ENCODE data around the gene ATP8B1.

The ATP8B1 gene

DNA sequence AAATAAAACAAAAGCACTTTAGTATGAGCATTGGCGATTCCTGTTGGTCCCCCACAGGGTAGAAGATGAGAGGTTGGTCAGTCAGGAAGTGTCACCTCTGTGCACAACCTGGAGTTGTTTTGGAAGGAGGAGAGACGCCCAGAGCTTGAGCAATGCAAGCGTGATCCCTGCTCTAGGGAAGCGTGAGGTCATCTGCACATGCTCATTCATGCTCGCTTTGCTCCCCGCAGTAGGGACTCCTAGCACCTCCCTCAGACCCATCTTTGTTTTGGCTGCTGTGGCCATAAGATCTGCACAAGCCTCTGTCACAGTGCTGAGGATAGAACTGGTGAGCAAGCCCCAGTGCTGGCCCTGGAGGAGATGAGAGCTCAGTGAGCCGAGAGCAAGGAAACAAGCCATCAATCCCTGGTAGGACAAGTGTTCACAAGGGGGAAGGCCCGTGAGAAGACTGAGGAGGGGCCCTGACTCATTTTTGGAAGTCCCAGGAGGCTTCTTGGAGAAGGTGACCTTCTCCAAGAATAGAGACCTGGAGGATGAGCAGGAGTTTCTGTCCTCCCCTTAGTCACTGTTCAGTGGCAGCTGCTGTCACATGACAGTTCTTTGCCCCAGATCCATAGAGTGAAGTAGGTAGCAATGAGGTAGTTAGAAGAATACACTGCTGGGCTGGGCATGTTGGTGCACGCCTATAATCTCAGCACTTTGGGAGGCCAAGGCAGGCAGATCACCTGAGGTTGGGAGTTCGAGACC lies 13.3 kb upstream of the ATP8B1 start:
- no peak for DNase-seq

DNA sequence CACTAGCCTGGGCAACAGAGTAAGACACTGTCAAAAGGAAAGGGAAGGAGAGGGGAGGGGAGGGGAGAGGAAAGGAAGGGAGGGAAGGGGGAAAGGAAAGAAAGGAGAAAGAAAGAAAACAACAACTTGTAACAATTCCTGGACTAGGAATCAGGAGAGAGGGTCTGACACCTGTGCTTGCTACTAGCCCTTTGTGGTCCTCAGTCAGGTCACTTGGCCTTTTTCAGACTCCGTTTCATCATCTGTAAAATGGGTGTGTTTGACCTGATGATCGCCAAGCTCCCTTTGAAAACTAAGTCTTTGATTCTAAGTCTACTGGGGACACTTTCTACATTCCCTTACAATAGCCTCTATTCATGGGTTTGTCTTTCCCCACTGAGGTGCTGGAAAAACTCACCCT lies 11.4 kb upstream of the ATP8B1 start:
- no peak for DNase-seq

GRCh38 chr18:57813245-57813644 lies 10.1 kb upstream of the ATP8B1 start:
- DNase-seq, result no peak

DNA sequence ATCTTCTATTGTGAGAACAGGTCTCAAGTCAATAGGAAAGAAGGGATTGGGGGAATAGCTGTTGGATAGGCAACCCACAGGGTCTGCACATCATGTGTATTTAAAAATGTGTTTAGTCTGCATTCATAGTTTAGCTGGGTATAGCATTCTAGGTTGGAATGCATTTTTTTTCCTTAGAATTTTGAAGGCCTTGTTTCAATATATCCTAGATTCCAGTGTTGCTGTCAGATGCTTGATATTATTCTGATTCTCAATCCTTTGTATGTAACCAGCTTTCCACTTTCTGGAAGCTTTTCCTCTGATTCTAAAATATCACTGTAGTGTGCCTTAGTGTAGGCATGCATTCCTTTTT lies 9.0 kb upstream of the ATP8B1 start:
- DNase-seq, result no peak

- DNase-seq, result no peak
Observed at GRCh38 chr18:57811477-57812125, 8.5 kb upstream of the ATP8B1 start.

- no peak for DNase-seq
Observed at GRCh38 chr18:57809190-57809589, 6.1 kb upstream of the ATP8B1 start.

DNA sequence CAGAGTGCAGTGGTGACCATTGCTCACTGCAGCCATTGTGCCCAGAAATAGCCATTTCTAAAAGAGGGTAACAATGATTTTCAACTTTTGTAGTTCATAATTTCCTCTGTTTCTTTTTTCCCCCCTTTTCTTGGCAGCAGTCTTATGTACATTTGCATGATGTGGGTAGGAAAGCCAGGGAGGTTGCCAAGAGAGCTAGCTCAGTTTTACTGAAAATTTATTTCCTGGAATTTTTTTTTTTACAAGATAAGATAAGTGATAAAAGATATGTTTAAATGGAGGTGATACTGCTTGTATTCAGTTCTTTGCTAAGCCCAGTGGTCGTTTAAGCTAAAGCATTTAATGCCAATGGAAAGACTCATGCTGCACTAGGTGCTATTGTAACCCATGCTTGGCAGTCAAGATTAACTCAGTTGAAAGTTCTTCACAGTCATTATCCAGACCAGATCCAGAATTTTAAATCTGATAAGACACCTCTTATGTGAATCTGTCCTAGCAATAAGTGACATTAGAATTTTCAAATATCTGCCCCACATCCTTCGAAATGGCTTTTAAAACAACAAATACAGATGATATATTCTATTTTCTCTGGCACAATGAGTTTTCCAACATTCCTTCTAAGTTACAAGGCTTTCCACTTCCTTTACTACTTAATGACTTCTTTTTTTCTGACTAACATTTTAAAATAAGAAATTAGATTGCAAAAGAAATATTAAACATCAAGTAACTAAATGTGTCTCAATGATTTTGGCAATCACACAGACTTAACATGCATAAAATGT lies 4.4 kb upstream of the ATP8B1 start:
- no peak for DNase-seq

DNA sequence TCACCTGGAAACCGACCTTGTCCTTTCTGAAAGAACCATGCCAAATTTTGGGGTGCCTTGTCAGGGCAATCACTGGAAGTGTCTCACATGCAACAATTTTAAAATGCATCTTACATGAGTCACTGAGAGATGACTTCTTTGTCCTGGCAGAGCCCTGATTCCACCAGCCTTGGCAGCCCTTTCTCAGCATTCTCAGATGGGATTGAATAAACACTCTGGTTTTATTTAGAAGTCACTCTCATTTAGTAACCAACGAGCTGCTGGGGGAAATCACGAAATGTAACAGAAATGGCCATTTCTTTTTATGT lies 3.8 kb upstream of the ATP8B1 start:
- no peak for DNase-seq

GRCh38 chr18:57806201-57806977 lies 3.3 kb upstream of the ATP8B1 start:
- no peak for DNase-seq

- no peak for DNase-seq
Observed at GRCh38 chr18:57805117-57805516, 2.0 kb upstream of the ATP8B1 start.

DNA sequence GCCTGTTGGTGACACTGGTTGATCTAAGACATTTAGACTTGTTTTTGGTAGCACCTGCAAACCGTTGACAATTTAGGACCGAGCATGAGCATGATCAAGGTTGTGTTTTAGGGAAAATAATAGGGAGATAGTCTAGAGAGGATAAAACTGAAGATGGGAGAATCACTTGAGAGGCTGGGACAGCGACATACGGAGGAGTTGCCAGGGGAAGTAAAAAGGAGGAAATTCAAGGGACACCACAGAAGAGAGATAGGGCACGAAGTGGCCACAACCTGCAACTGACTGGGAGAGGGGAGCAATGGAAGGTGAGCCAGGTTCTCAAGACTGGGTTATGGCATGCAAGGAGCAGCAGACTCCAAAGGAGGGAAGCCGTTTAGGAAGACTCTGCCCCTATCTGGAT lies 1.4 kb upstream of the ATP8B1 start:
- no peak for DNase-seq

DNA sequence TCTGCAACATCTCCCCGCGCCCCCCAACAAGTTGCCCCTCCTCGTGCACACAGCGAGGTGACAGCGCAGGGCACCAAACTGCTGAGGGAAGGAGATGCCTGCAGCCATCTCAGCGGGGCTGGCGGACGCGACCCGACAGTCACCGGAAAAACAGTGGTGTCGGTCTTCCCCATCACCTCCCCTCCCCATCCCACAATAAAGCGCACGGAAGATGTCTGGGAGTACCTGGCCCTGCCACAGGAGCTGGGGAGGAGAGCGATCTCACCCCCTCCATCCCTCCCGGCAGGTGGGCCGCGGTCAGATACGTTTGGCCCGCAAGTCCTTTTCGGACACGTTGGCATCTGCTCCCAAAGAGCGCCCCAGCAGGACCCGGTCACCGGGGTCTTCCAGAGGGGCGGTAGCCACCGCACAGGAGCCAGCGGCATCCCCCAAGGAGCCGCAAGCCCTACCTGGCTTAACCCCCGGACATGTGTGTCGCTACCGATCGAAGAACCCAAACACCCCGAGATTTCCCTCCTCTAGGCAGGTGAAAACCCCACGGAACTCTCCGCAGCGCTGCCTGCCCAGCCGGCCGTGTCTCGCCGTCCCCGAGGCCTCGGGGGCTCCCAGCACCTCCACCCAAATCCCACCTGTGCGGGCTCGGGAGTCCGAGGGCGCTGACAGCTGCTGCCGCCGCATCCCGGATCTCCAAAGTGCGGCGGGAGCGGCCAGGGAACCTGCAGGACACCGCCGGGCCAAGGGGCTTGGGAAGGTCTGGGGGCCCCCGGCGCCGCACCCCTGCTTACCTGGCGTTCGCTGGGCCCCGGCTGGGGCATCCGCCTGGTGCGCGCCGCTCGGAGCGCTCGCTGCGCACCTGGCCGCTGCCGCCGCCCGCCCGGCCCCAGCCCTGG lies 657 bp downstream of the ATP8B1 start:
- no peak for DNase-seq

DNA sequence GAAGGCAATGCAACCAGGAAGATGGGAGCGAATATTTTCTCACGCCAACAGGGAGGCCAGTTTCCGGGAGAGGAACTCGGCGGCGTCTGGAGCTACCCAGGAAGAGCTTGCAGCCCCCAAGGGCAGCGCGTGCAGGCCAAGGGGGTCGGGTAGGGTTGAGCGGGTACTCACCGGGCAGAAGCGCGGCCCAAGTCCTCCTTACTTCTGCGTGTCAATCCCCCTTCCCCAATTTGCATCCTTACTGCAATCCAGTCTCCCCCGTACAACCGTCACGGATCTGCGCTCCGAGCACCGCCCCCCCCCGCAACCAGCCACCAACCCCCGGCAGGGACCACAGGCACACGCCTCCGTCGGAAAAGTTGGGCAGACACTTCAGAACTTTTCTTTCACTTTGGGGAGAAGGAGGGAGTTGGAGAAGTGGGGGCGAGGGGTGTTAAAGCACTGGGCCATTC lies 1.3 kb downstream of the ATP8B1 start:
- DNase-seq, result no peak

GRCh38 chr18:57801325-57801724 lies 1.8 kb downstream of the ATP8B1 start:
- no peak for DNase-seq

- no peak for DNase-seq
Observed at GRCh38 chr18:57798713-57799373, 4.3 kb downstream of the ATP8B1 start.

DNA sequence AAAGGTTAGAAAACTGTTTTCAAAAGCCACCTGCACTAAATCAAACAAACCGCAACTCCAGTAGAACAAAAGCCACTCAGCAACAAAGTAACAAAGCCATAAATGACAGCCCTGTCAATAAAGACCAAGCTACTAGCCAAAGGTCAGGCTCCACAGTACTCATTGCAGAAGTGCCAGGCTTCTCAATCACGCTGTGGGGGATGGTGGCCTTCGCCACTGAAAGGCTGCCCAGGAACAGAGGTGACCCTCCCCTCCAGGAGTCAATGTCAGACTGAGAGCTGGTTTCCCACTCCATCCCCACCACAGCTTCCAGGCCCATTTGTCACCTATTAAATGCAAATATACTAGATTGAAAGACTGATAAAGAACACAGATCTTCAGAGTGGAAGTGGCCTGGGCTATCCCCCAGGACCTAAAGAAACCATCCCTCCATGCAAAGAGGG lies 5.9 kb downstream of the ATP8B1 start:
- DNase-seq, result no peak

- DNase-seq, result no peak
Observed at GRCh38 chr18:57794951-57795728, 8.0 kb downstream of the ATP8B1 start.

- DNase-seq, result no peak
Observed at GRCh38 chr18:57793302-57793986, 9.7 kb downstream of the ATP8B1 start.

DNA sequence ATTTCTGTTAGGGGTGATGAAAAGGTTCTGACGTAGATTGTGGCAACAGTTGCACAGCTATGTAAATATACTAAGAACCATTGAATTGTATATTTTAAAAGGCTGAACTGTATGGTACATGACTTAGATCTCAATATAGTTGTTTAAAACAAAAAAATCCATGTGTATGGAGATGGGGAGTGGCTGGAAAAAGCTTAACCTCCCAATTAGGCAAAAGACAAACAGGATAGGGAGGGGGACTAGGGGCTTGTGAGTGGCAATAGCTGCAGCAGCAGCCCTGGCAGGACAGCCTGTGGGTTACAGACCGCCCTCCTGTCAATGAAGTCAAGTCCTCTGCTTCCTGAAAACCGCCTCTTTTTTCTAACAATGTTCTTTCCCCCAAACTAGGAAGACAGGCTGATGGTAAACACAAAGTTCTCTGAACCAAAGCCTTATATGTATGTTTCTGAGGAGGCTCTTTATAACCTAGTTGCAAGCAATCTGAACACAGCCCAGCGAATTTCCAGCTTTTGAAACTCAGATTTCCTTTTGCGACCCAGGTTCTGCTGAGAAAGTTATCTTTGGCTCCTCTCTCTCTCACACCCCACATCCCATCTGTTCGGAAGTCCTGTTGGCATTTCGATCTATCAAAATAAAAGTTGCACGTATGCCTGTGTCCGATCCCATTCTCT lies 10.3 kb downstream of the ATP8B1 start:
- no peak for DNase-seq

DNA sequence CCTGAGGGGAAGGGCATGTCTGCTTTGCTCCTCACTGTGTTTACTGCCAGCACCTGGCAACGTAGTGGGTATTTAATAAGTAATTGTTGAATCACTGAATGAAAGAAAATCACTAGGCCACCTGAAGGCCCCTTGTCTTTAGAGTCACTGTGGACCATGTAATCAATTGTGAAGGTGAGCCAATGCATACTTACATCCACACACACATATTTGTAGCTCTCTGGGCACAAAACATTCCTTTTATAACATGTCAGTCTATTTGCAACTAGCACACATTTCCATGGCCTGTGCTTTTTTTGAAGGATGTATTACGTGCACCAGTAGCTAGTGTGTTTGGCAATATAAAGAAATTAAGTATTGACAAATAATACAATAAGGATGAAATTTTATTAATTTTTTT lies 11.2 kb downstream of the ATP8B1 start:
- no peak for DNase-seq
